Activated naive CD4-positive, alpha-beta T cell treated with anti-CD3 and anti-CD28 coated beads for 36 hours (primary cell): ENCODE data around the gene SWT1. TPM values are rescaled to one million over a fixed set of nuclear protein-coding genes. Genes with fewer than 3 reads are reported as not detected.

Experiments
- CTCF ChIA-PET: fragments of 350-600 bp; sonication (Branson Sonifier 250); formaldehyde crosslinking; loops from one replicate; lab custom pipeline; 2021; ENCODE audit warnings: antibody characterized with exemption; lab: Charles Lee
- DNase-seq: peaks from one replicate; pipeline ENCODE4 v3.0.0-alpha.2; 2020
- H3K27ac Mint-ChIP-seq: one replicate; pipeline ENCODE4 v1.8.0; 2021; ENCODE audit warnings: mild to moderate bottlenecking, mixed read lengths
- H3K27me3 Mint-ChIP-seq: one replicate; pipeline ENCODE4 v1.8.0; 2021; ENCODE audit warnings: low read depth, mixed read lengths
- H3K36me3 Mint-ChIP-seq: one replicate; pipeline ENCODE4 v1.8.0; 2021; ENCODE audit warnings: low read depth, mixed read lengths
- H3K4me1 Mint-ChIP-seq: one replicate; pipeline ENCODE4 v1.8.0; 2021; ENCODE audit warnings: low read depth, mixed read lengths
- H3K4me3 Mint-ChIP-seq: one replicate; pipeline ENCODE4 v1.8.0; 2021; ENCODE audit warnings: mild to moderate bottlenecking, moderate library complexity, mixed read lengths
- H3K9me3 Mint-ChIP-seq: one replicate; pipeline ENCODE4 v1.8.0; 2021; ENCODE audit warnings: mixed read lengths
- intact Hi-C: fragments of 100-400 bp; cut with micrococcal nuclease; formaldehyde crosslinking; loops from one replicate; pipeline ENCODE4 v1.15.1; 2023
- total RNA-seq, 2 experiments: library from RNA; stranded (reverse); gene quantifications; one replicate each; pipeline ENCODE4 v1.2.3, GENCODE V29; 2021

Gene SWT1
- total RNA-seq, 2 experiments from 2014 or later, result 1.7 to 2.9 TPM

GRCh38 chr1:185328255-185328654 is 171.3 kb downstream of the SWT1 start:
- DNase-seq, result no peak
- Mint-ChIP-seq H3K36me3 (no peaks in the 10 kb centered on the region), H3K4me3 (no peak overlapping the region), H3K27ac (no peak overlapping the region), H3K4me1 (no peaks in the 10 kb centered on the region), H3K27me3 (no peaks in the 10 kb centered on the region), H3K9me3 (no peaks in the 10 kb centered on the region)
- CTCF ChIA-PET, result no interaction called here
- intact Hi-C loops, result no loop called here

- H3K4me1 Mint-ChIP-seq, result peaks cover 7% of the 10 kb centered on the region
- no peaks in the 10 kb centered on the region for H3K36me3 Mint-ChIP-seq
- intact Hi-C loops, result no loop called here
- H3K9me3 Mint-ChIP-seq, result no peaks in the 10 kb centered on the region
- no peak for DNase-seq
- no peak overlapping the region for H3K4me3 Mint-ChIP-seq
- no peak overlapping the region for H3K27ac Mint-ChIP-seq
- H3K27me3 Mint-ChIP-seq, result no peaks in the 10 kb centered on the region
- CTCF ChIA-PET, result no interaction called here
Observed at GRCh38 chr1:185334182-185334581, 177.2 kb downstream of the SWT1 start.

- intact Hi-C loops, result no loop called here
- Mint-ChIP-seq H3K4me3 (no peak overlapping the region), H3K27me3 (no peaks in the 10 kb centered on the region), H3K4me1 (peaks cover 19% of the 10 kb centered on the region), H3K36me3 (no peaks in the 10 kb centered on the region), H3K27ac (no peak overlapping the region), H3K9me3 (no peaks in the 10 kb centered on the region)
- no peak for DNase-seq
- CTCF ChIA-PET, result interaction anchor here (0.6 to 1.1 kb wide), 4 partner anchors 18 to 236 kb away, joined by 3 to 4 read pairs (median 3); no protein-coding TSS in a partner anchor
Observed at GRCh38 chr1:185337246-185337645, 180.3 kb downstream of the SWT1 start.

- no peak overlapping the region for H3K27ac Mint-ChIP-seq
- CTCF ChIA-PET, result interaction anchor here (1.3 kb wide), 1 partner anchor 342 kb away, joined by 3 read pairs; no protein-coding TSS in a partner anchor
- H3K4me1 Mint-ChIP-seq, result peaks cover 19% of the 10 kb centered on the region
- H3K27me3 Mint-ChIP-seq, result no peaks in the 10 kb centered on the region
- intact Hi-C loops, result loop anchor here (1.0 kb wide), 1 partner anchor 22 kb away; the partner anchor contains the start of gene IVNS1ABP
- H3K4me3 Mint-ChIP-seq, result no peak overlapping the region
- H3K36me3 Mint-ChIP-seq, result no peaks in the 10 kb centered on the region
- no peaks in the 10 kb centered on the region for H3K9me3 Mint-ChIP-seq
- DNase-seq, result peak; percentile 52
Observed at GRCh38 chr1:185338719-185339622, 182.0 kb downstream of the SWT1 start.

GRCh38 chr1:185341196-185341781 is 184.3 kb downstream of the SWT1 start:
- CTCF ChIA-PET, result no interaction called here
- Mint-ChIP-seq H3K4me1 (peaks cover 26% of the 10 kb centered on the region), H3K9me3 (no peaks in the 10 kb centered on the region), H3K27me3 (no peaks in the 10 kb centered on the region), H3K4me3 (no peak overlapping the region), H3K36me3 (no peaks in the 10 kb centered on the region), H3K27ac (no peak overlapping the region)
- no peak for DNase-seq
- intact Hi-C loops, result no loop called here

Other genes starting within 250 kb of the SWT1 start
- gene NIBAN1, start 182.7 kb upstream of the SWT1 start, total RNA-seq, result 1 to 10 TPM; 4.2 to 4.5 TPM
- 10 to 100 TPM; 19.2 to 23.4 TPM for gene RNF2, start 111.6 kb upstream of the SWT1 start, total RNA-seq
- 10 to 100 TPM; 26.6 to 28.7 TPM for gene TRMT1L, start 214 bp upstream of the SWT1 start, total RNA-seq
- 100 to 1,000 TPM in 1 of 2 experiments, 10 to 100 TPM in 1; 97.3 to 100 TPM for gene IVNS1ABP, start 160.1 kb downstream of the SWT1 start, total RNA-seq